H1 (cell line): ENCODE data around the gene SLCO2A1. TPM values are rescaled to one million over a fixed set of nuclear protein-coding genes. Genes with fewer than 3 reads are reported as not detected.

ENCODE experiments used
- CTCF ChIA-PET: fragments of 300-600 bp; sonication (Branson Sonifier 250); formaldehyde crosslinking; loops from one replicate; lab custom pipeline; 2021; ENCODE audit not compliant: partially characterized antibody; lab: Charles Lee
- POLR2A ChIA-PET: fragments of 300-600 bp; sonication (Branson Sonifier 250); formaldehyde crosslinking; loops from one replicate; lab custom pipeline; 2021; ENCODE audit warnings: inconsistent platforms; ENCODE audit not compliant: partially characterized antibody; lab: Charles Lee
- DNase-seq, 2 experiments: peaks; one replicate each; pipeline versions ENCODE4 v3.0.0 to v3.0.0-alpha.2; 2010 to 2022; ENCODE audit warnings: low spot score in 2 of 2, low read depth in 1 of 2, mixed read lengths in 1 of 2
- FAIRE-seq: peaks from 2 replicates; lab custom pipeline; 2011; peaks lifted over from hg19 to GRCh38; lab: Jason Lieb, UNC
- H2AFZ ChIP-seq: 2 replicates; pipeline ENCODE4 v1.8.1; 2012; ENCODE audit warnings: low read length, inconsistent platforms
- H2AK5ac ChIP-seq: 2 replicates; pipeline ENCODE4 v1.6.1; 2013; ENCODE audit warnings: low read depth, low read length
- H2BK120ac ChIP-seq: replicated peaks from 2 replicates; pipeline ENCODE3; 2013; ENCODE audit warnings: low read depth, low read length, inconsistent platforms
- H2BK12ac ChIP-seq: 2 replicates; pipeline ENCODE4 v1.6.1; 2013; ENCODE audit warnings: low read depth, low read length
- H2BK15ac ChIP-seq: 2 replicates; pipeline ENCODE4 v1.6.1; 2013; ENCODE audit warnings: low read length
- H2BK20ac ChIP-seq: 2 replicates; pipeline ENCODE4 v1.6.1; 2013; ENCODE audit warnings: low read length
- H2BK5ac ChIP-seq: 2 replicates; pipeline ENCODE4 v1.6.1; 2013; ENCODE audit warnings: low read depth, low read length
- H3K14ac ChIP-seq: 2 replicates; pipeline ENCODE4 v1.6.1; 2013; ENCODE audit warnings: inconsistent platforms; ENCODE audit not compliant: insufficient read length
- H3K18ac ChIP-seq: 2 replicates; pipeline ENCODE4 v1.6.1; 2013; ENCODE audit warnings: low read length; ENCODE audit errors: extremely low read depth
- H3K23ac ChIP-seq: 2 replicates; pipeline ENCODE4 v1.6.1; 2013; ENCODE audit warnings: inconsistent platforms; ENCODE audit not compliant: insufficient read length
- H3K23me2 ChIP-seq: 2 replicates; pipeline ENCODE4 v1.6.1; 2013; ENCODE audit warnings: low read depth, low read length
- H3K27ac ChIP-seq: 2 replicates; pipeline ENCODE4 v1.6.1; 2011; ENCODE audit warnings: low read depth, low read length, inconsistent platforms
- H3K27me3 ChIP-seq, 4 experiments: replicated peaks in 1 of 4; 1 replicate in 1 of 4; 2 replicates in 3 of 4; pipeline versions ENCODE4 v1.6.1 to v1.8.1; 2011 to 2013; ENCODE audit warnings: low read length in 3 of 4, mild to moderate bottlenecking in 3 of 4, inconsistent platforms in 2 of 4, mixed read lengths in 2 of 4, moderate library complexity in 1 of 4; ENCODE audit not compliant: control insufficient read depth in 3 of 4, insufficient read depth in 3 of 4; ENCODE audit errors: extremely low read depth in 1 of 4
- H3K36me3 ChIP-seq, 4 experiments: 2 replicates each; pipeline versions ENCODE4 v1.6.1 to v1.8.1; 2011 to 2013; ENCODE audit warnings: mild to moderate bottlenecking in 4 of 4, low read length in 3 of 4, moderate library complexity in 2 of 4, control low read depth in 1 of 4, inconsistent platforms in 1 of 4; ENCODE audit not compliant: insufficient read depth in 4 of 4, control insufficient read depth in 2 of 4
- H3K4ac ChIP-seq: replicated peaks from 2 replicates; pipeline ENCODE3; 2013; ENCODE audit warnings: low read length, low read depth, mixed read lengths, inconsistent platforms; ENCODE audit not compliant: insufficient read length
- H3K4me1 ChIP-seq, 4 experiments: replicated peaks in 1 of 4; 1 replicate in 1 of 4; 2 replicates in 3 of 4; pipeline versions ENCODE4 v1.6.1 to v1.8.1; 2011 to 2013; ENCODE audit warnings: low read length in 3 of 4, inconsistent platforms in 2 of 4, mixed read lengths in 1 of 4; ENCODE audit not compliant: insufficient read depth in 4 of 4, control insufficient read depth in 3 of 4
- H3K4me2 ChIP-seq, 2 experiments: 2 replicates each; pipeline versions ENCODE4 v1.6.1 to v1.8.1; 2011 to 2013; ENCODE audit warnings: low read depth in 2 of 2, low read length in 2 of 2, control low read depth in 1 of 2, inconsistent platforms in 1 of 2, mild to moderate bottlenecking in 1 of 2; ENCODE audit not compliant: insufficient read depth in 1 of 2
- H3K4me3 ChIP-seq, 4 experiments: fragments of 200-600, 300-600 bp in 1 of 4; sonication (generic), shearing (Covaris generic), sonication (Bioruptor Twin) in 1 of 4; 2 replicates each; pipeline versions ENCODE4 v1.5.1 to v1.8.1; 2011 to 2016; ENCODE audit warnings: low read length in 4 of 4, low read depth in 3 of 4, control low read depth in 2 of 4, inconsistent platforms in 2 of 4, mild to moderate bottlenecking in 2 of 4, mixed read lengths in 1 of 4, moderate library complexity in 1 of 4; ENCODE audit not compliant: insufficient read depth in 2 of 4; ENCODE audit errors: extremely low read depth in 1 of 4
- H3K56ac ChIP-seq: replicated peaks from 2 replicates; pipeline ENCODE3; 2013; ENCODE audit warnings: low read depth, mild to moderate bottlenecking, mixed read lengths, low read length, inconsistent platforms; ENCODE audit not compliant: insufficient read length
- H3K79me1 ChIP-seq: 2 replicates; pipeline ENCODE4 v1.6.1; 2013; ENCODE audit warnings: low read depth, low read length, control low read depth
- H3K79me2 ChIP-seq, 2 experiments: 2 replicates each; pipeline versions ENCODE4 v1.6.1 to v1.8.1; 2012 to 2013; ENCODE audit warnings: low read length in 2 of 2, mild to moderate bottlenecking in 2 of 2, inconsistent platforms in 1 of 2; ENCODE audit not compliant: insufficient read depth in 2 of 2, control insufficient read depth in 1 of 2
- H3K9ac ChIP-seq, 4 experiments: replicated peaks in 1 of 4; 1 replicate in 1 of 4; 2 replicates in 3 of 4; pipeline versions ENCODE4 v1.6.1 to v1.8.1; 2011 to 2013; ENCODE audit warnings: low read depth in 3 of 4, low read length in 3 of 4, control low read depth in 2 of 4, mild to moderate bottlenecking in 2 of 4, moderate library complexity in 2 of 4, inconsistent platforms in 1 of 4; ENCODE audit errors: extremely low read depth in 1 of 4
- H3K9me3 ChIP-seq, 2 experiments: 2 replicates each; pipeline versions ENCODE4 v1.6.1 to v1.8.1; 2012 to 2013; ENCODE audit warnings: mild to moderate bottlenecking in 2 of 2, moderate library complexity in 2 of 2, control low read depth in 1 of 2, inconsistent platforms in 1 of 2, low read depth in 1 of 2, low read length in 1 of 2, mixed read lengths in 1 of 2; ENCODE audit not compliant: insufficient read depth in 2 of 2
- H4K20me1 ChIP-seq, 2 experiments: replicated peaks in 1 of 2; 2 replicates each; pipeline versions ENCODE3 to v1.8.1; 2011 to 2013; ENCODE audit warnings: inconsistent platforms in 2 of 2, low read length in 2 of 2, mild to moderate bottlenecking in 1 of 2; ENCODE audit not compliant: insufficient read depth in 2 of 2, control insufficient read depth in 1 of 2
- H4K5ac ChIP-seq: 2 replicates; pipeline ENCODE4 v1.6.1; 2013; ENCODE audit warnings: low read length, low read depth, mixed read lengths, inconsistent platforms; ENCODE audit not compliant: insufficient read length
- H4K8ac ChIP-seq: 2 replicates; pipeline ENCODE4 v1.8.0; 2013; ENCODE audit warnings: mild to moderate bottlenecking, moderate library complexity, low read length, inconsistent platforms; ENCODE audit not compliant: insufficient read depth; ENCODE audit errors: extremely low read depth
- H4K91ac ChIP-seq: replicated peaks from 2 replicates; pipeline ENCODE3; 2013; ENCODE audit warnings: low read length, mixed read lengths, inconsistent platforms; ENCODE audit not compliant: insufficient read length
- BACH1 ChIP-seq: IDR thresholded peaks from 2 replicates; pipeline ENCODE4 v1.6.1; 2012; ENCODE audit warnings: low read length, improper control_type of control experiment
- CHD2 ChIP-seq: IDR thresholded peaks from 2 replicates; pipeline ENCODE4 v1.6.1; 2012; ENCODE audit warnings: low read length, improper control_type of control experiment
- GTF2F1 ChIP-seq: IDR thresholded peaks from 2 replicates; pipeline ENCODE4 v1.6.1; 2012; ENCODE audit warnings: low read depth, low read length, improper control_type of control experiment, borderline replicate concordance
- HDAC6 ChIP-seq: IDR thresholded peaks from one replicate; pipeline ENCODE4 v1.7.1; 2012; ENCODE audit warnings: low read depth, mild to moderate bottlenecking, inconsistent platforms, low read length, moderate library complexity
- RFX5 ChIP-seq: IDR thresholded peaks from 2 replicates; pipeline ENCODE4 v1.6.1; 2011; ENCODE audit warnings: low read depth, low read length, improper control_type of control experiment, borderline replicate concordance
- SIN3A ChIP-seq, 2 experiments: IDR thresholded peaks in 1 of 2; conservative IDR thresholded peaks in 1 of 2; 2 replicates each; pipeline ENCODE4 v1.6.1; 2011 to 2012; ENCODE audit warnings: low read length in 2 of 2, improper control_type of control experiment in 1 of 2, low read depth in 1 of 2, mild to moderate bottlenecking in 1 of 2
- SRF ChIP-seq: IDR thresholded peaks from 2 replicates; pipeline ENCODE4 v1.6.1; 2011; ENCODE audit warnings: mild to moderate bottlenecking, low read depth, low read length, moderate library complexity
- SUZ12 ChIP-seq: fragments of 200-600 bp; sonication (generic); IDR thresholded peaks from 2 replicates; pipeline ENCODE4 v1.6.1; 2012; ENCODE audit warnings: mild to moderate bottlenecking, inconsistent platforms, low read length, moderate library complexity, mixed read lengths
- TEAD4 ChIP-seq: IDR thresholded peaks from 2 replicates; pipeline ENCODE4 v1.6.1; 2012; ENCODE audit warnings: low read depth, low read length, inconsistent platforms, mixed read lengths
- YY1 ChIP-seq: IDR thresholded peaks from 2 replicates; pipeline ENCODE4 v1.6.1; 2011; ENCODE audit warnings: low read depth, mild to moderate bottlenecking, low read length
- ZNF274 ChIP-seq: IDR thresholded peaks from 2 replicates; pipeline ENCODE4 v1.7.0; 2012; ENCODE audit warnings: low read length, borderline replicate concordance; ENCODE audit errors: extremely low read depth
- WGBS, 2 experiments: shearing (Covaris generic) in 1 of 2; methylation state at CpG; one replicate each; pipeline versions ENCODE4 v1.1.6 to v1.1.7; 2013 to 2015; ENCODE audit warnings: low lambda C conversion rate in 2 of 2, mixed read lengths in 2 of 2, inconsistent platforms in 1 of 2, low coverage in 1 of 2, missing lambda C conversion rate in 1 of 2; ENCODE audit not compliant: insufficient replicate concordance in 2 of 2, insufficient coverage in 1 of 2, insufficient read length in 1 of 2; ENCODE audit errors: extremely low coverage in 1 of 2, missing lambda C conversion rate in 1 of 2; 5-methylcytosine and 5-hydroxymethylcytosine counted together
- polyA plus RNA-seq, 7 experiments: library from polyadenylated mRNA; depleted of rRNA in 3 of 7; stranded (reverse) in 5 of 7; unstranded in 2 of 7; fragments of >200 nt in 5 of 7; fragments of 200-250 nt in 2 of 7; gene quantifications; 1 replicate in 5 of 7; 2 replicates in 1 of 7; 4 replicates in 1 of 7; pipeline versions ENCODE4 v1.2.1 to v1.2.3, GENCODE V29; 2011 to 2013; ENCODE audit warnings: missing spikeins in 2 of 7, mixed read lengths in 2 of 7
- total RNA-seq: library from RNA; stranded (reverse); fragmentation: NEBNext Ultra II Directional; extraction: Animal tissue kit (Norgen Biotek cat#: 25700); gene quantifications from 2 replicates; pipeline ENCODE4 v1.2.1, GENCODE V29; 2021

SLCO2A1 gene
- total and polyA plus RNA-seq, 2 of the 8 experiments (the other 6 are each of a cell fraction or from before 2014, with no cell fraction given): 1.1 to 2.3 TPM

DNA sequence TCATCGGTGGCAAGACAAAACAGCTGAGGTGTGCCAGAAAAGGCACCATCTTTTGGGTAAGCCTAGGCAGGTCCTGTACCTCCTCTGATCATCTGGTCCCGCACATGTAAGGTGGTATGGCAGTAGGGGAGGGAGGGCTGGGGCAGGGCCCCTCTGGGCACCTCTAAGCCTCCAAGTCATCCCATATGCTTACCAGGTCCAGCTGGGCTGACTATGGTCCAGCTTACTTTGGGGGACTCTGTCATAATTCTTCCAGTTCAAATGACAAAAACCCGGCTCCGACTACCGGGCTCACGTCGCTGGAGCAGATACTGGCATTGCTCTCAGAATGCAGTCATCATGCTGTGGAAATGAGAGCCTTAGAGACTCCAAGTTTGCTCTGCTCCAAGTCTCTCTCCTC is 132.2 kb downstream of the SLCO2A1 start:
- H3K23ac ChIP-seq: no peak overlapping the region
- peaks cover 0 to 15% (median 9%) of the 10 kb centered on the region in 4 experiments; a peak in 6 of 7 replicates for H3K4me1 ChIP-seq
- H3K23me2 ChIP-seq: peaks cover 18% of the 10 kb centered on the region
- no peak overlapping the region for H4K91ac ChIP-seq
- no peak overlapping the region for H3K4me3 ChIP-seq
- H4K8ac ChIP-seq: no peak overlapping the region
- 96% methylated on average over 6 of the region's 7 CpGs; no CpG with 5 or more reads in 1 of the 2 experiments for WGBS, 2 experiments
- H3K14ac ChIP-seq: no peak overlapping the region
- H3K4me2 ChIP-seq: no peak overlapping the region
- no peak for TF ChIP-seq SIN3A (conservative IDR thresholded peaks at IDR 0.05 in 1 of 2, IDR thresholded peaks at IDR 0.05 in 1 of 2; ENCODE audit: low read depth in 1 of 2, low read length in 2 of 2)
- TF ChIP-seq YY1: no peak
- TF ChIP-seq TEAD4: no peak
- no peak for TF ChIP-seq SRF
- TF ChIP-seq BACH1: no peak
- TF ChIP-seq HDAC6: no peak
- no peak for TF ChIP-seq SUZ12
- TF ChIP-seq CHD2: no peak
- TF ChIP-seq RFX5: no peak
- TF ChIP-seq ZNF274: no peak
- no peak for TF ChIP-seq GTF2F1
- H3K56ac ChIP-seq: no peak overlapping the region
- H2AFZ ChIP-seq: no peak overlapping the region
- no peaks in the 10 kb centered on the region for H3K36me3 ChIP-seq
- H2BK5ac ChIP-seq: no peak overlapping the region
- no peak overlapping the region for H2AK5ac ChIP-seq
- DNase-seq (no peak), FAIRE-seq (no peak)
- no peak overlapping the region for H3K9ac ChIP-seq
- H3K27me3 ChIP-seq: peaks cover 14 to 42% (median 33%) of the 10 kb centered on the region in 4 experiments
- no peak overlapping the region for H3K4ac ChIP-seq
- H3K79me2 ChIP-seq: no peaks in the 10 kb centered on the region
- no peak overlapping the region for H2BK15ac ChIP-seq
- no peak overlapping the region for H2BK20ac ChIP-seq
- no peak overlapping the region for H3K18ac ChIP-seq
- no peak overlapping the region for H2BK120ac ChIP-seq
- no peaks in the 10 kb centered on the region for H4K20me1 ChIP-seq
- H2BK12ac ChIP-seq: no peak overlapping the region
- H4K5ac ChIP-seq: no peak overlapping the region
- peaks cover 3% of the 10 kb centered on the region; the same call in 1 of the 2 replicates for H3K79me1 ChIP-seq
- POLR2A ChIA-PET: interaction anchor here (2.0 kb wide), 1 partner anchor 8 kb away, joined by 5 read pairs; no protein-coding TSS in a partner anchor
- no peak overlapping the region for H3K27ac ChIP-seq
- no peaks in the 10 kb centered on the region for H3K9me3 ChIP-seq
- CTCF ChIA-PET: interaction anchor here (1.1 to 3.3 kb wide), 7 partner anchors 13 to 79 kb away, joined by 3 to 14 read pairs (median 7); no protein-coding TSS in a partner anchor
